ENCODE results near the gene TFCP2. TPM values are rescaled to one million over a fixed set of nuclear protein-coding genes. Genes with fewer than 3 reads are reported as not detected.
"Not testable (repeated sequence)": the region's sequence is repeated elsewhere in the genome, so short reads cannot be mapped to it uniquely, and the experiment has no call there.

The TFCP2 gene
- total RNA-seq, 1 donor from 2014 or later: 40.7 TPM

GRCh38 chr12:51080136-51080535, 92.8 kb downstream of the TFCP2 start:
- H3K4me1 Mint-ChIP-seq (ENCODE audit: unreplicated experiment): peaks cover 32% of the 10 kb centered on the region
- H3K4me3 Mint-ChIP-seq: peak overlapping the region; percentile 0
- TF ChIP-seq, protein P1, sequence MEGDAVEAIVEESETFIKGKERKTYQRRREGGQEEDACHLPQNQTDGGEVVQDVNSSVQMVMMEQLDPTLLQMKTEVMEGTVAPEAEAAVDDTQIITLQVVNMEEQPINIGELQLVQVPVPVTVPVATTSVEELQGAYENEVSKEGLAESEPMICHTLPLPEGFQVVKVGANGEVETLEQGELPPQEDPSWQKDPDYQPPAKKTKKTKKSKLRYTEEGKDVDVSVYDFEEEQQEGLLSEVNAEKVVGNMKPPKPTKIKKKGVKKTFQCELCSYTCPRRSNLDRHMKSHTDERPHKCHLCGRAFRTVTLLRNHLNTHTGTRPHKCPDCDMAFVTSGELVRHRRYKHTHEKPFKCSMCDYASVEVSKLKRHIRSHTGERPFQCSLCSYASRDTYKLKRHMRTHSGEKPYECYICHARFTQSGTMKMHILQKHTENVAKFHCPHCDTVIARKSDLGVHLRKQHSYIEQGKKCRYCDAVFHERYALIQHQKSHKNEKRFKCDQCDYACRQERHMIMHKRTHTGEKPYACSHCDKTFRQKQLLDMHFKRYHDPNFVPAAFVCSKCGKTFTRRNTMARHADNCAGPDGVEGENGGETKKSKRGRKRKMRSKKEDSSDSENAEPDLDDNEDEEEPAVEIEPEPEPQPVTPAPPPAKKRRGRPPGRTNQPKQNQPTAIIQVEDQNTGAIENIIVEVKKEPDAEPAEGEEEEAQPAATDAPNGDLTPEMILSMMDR (conservative IDR thresholded peaks at IDR 0.05): no peak
- H3K36me3 Mint-ChIP-seq: peaks cover 7% of the 10 kb centered on the region
- H3K27ac Mint-ChIP-seq: no peak overlapping the region
- no peaks in the 10 kb centered on the region for H3K9me3 Mint-ChIP-seq
- no peaks in the 10 kb centered on the region for H3K27me3 Mint-ChIP-seq
- DNase-seq (ENCODE audit: extremely low spot score, unreplicated experiment): no peak

DNA sequence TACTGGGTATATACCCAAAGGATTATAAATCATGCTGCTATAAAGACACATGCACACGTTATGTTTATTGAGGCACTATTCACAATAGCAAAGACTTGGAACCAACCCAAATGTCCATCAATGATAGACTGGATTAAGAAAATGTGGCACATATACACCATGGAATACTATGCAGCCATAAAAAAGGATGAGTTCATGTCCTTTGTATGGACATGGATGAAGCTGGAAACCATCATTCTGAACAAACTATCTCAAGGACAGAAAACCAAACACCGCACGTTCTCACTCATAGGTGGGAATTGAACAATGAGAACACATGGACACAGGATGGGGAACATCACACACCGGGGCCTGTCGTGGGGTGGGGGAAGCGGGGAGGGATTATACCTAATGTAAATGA, 94.1 kb downstream of the TFCP2 start:
- H3K36me3 Mint-ChIP-seq: peaks cover 11% of the 10 kb centered on the region
- H3K4me1 Mint-ChIP-seq (ENCODE audit: unreplicated experiment): peaks cover 29% of the 10 kb centered on the region
- H3K27me3 Mint-ChIP-seq; H3K27ac Mint-ChIP-seq; H3K9me3 Mint-ChIP-seq; DNase-seq (ENCODE audit: extremely low spot score, unreplicated experiment): not testable (repeated sequence)
- H3K4me3 Mint-ChIP-seq: peak overlapping the region; percentile 65

GRCh38 chr12:51078346-51078745, 94.6 kb downstream of the TFCP2 start:
- not testable (repeated sequence) for H3K27me3 Mint-ChIP-seq; DNase-seq (ENCODE audit: extremely low spot score, unreplicated experiment); H3K9me3 Mint-ChIP-seq; H3K4me3 Mint-ChIP-seq; H3K27ac Mint-ChIP-seq
- H3K36me3 Mint-ChIP-seq: peaks cover 11% of the 10 kb centered on the region
- peaks cover 25% of the 10 kb centered on the region for H3K4me1 Mint-ChIP-seq (ENCODE audit: unreplicated experiment)

DNA sequence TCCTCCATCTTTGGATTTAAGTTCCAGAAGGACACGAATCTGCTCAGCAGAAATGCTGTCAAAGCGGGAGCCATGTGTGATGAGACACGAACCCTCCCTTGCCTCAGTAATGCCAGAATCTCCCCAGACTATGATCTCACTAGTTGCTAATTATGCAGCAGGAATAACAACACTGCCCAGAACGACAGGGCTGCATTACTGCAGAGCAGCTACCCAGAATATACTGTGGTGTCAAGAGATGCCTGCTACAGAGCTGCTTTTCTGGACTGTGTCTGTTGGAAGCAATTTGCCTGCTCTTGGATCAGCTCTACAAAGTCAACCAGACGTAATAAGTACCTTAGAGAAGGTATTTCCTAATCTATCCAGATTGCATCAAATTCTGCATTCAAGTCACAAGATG, 95.0 kb downstream of the TFCP2 start:
- no peak for DNase-seq (ENCODE audit: extremely low spot score, unreplicated experiment)
- Mint-ChIP-seq H3K9me3 (no peaks in the 10 kb centered on the region), H3K36me3 (peaks cover 11% of the 10 kb centered on the region), H3K4me3 (no peak overlapping the region), H3K27ac (no peak overlapping the region), H3K27me3 (no peaks in the 10 kb centered on the region), H3K4me1 (ENCODE audit: unreplicated experiment) (peaks cover 24% of the 10 kb centered on the region)
- TF ChIP-seq, protein P1 (conservative IDR thresholded peaks at IDR 0.05): no peak

- no peak for DNase-seq (ENCODE audit: extremely low spot score, unreplicated experiment)
- H3K4me1 Mint-ChIP-seq (ENCODE audit: unreplicated experiment): peaks cover 11% of the 10 kb centered on the region
- H3K27me3 Mint-ChIP-seq: no peaks in the 10 kb centered on the region
- H3K36me3 Mint-ChIP-seq: peaks cover 14% of the 10 kb centered on the region
- no peaks in the 10 kb centered on the region for H3K9me3 Mint-ChIP-seq
- TF ChIP-seq, protein P1 (conservative IDR thresholded peaks at IDR 0.05): no peak
- peak overlapping the region; percentile 30 for H3K27ac Mint-ChIP-seq
- H3K4me3 Mint-ChIP-seq: no peak overlapping the region
These were observed 96.6 kb downstream of the TFCP2 start for GRCh38 chr12:51076236-51076930.

- Mint-ChIP-seq H3K27me3 (no peaks in the 10 kb centered on the region), H3K27ac (no peak overlapping the region), H3K4me1 (ENCODE audit: unreplicated experiment) (peaks cover 9% of the 10 kb centered on the region), H3K4me3 (no peak overlapping the region), H3K36me3 (peaks cover 12% of the 10 kb centered on the region), H3K9me3 (no peaks in the 10 kb centered on the region)
- TF ChIP-seq, protein P1 (conservative IDR thresholded peaks at IDR 0.05): no peak
- DNase-seq (ENCODE audit: extremely low spot score, unreplicated experiment): no peak
These were observed 97.5 kb downstream of the TFCP2 start for GRCh38 chr12:51075390-51075789.
